NCI-H2029 (cell line): ENCODE results near the gene HES5.

ENCODE experiments used
- DNase-seq: peaks from one replicate; lab custom pipeline; 2025; lab: John Stamatoyannopoulos, UW

HES5 gene

GRCh38 chr1:2514863-2515762 is 14.9 kb downstream of the HES5 start:
- no peak for DNase-seq

- no peak for DNase-seq
Measured at GRCh38 chr1:2513939-2514652, 16.0 kb downstream of the HES5 start.

- DNase-seq: no peak
Measured at GRCh38 chr1:2512862-2513421, 17.1 kb downstream of the HES5 start.

GRCh38 chr1:2510366-2511155 is 19.5 kb downstream of the HES5 start:
- DNase-seq: no peak

GRCh38 chr1:2509589-2509988 is 20.5 kb downstream of the HES5 start:
- no peak for DNase-seq

- no peak for DNase-seq
Measured at GRCh38 chr1:2508751-2509150, 21.3 kb downstream of the HES5 start.

- DNase-seq: no peak
Measured at GRCh38 chr1:2508180-2508579, 21.9 kb downstream of the HES5 start.

- no peak for DNase-seq
Measured at GRCh38 chr1:2507744-2508155, 22.3 kb downstream of the HES5 start.

- no peak for DNase-seq
Measured at GRCh38 chr1:2506901-2507565, 23.0 kb downstream of the HES5 start.

- no peak for DNase-seq
Measured at GRCh38 chr1:2506007-2506860, 23.8 kb downstream of the HES5 start.

GRCh38 chr1:2505461-2505994 is 24.5 kb downstream of the HES5 start:
- no peak for DNase-seq

- DNase-seq: no peak
Measured at GRCh38 chr1:2504949-2505272, 25.2 kb downstream of the HES5 start.

GRCh38 chr1:2504225-2504948 is 25.7 kb downstream of the HES5 start:
- DNase-seq: no peak

- DNase-seq: no peak
Measured at GRCh38 chr1:2503554-2504224, 26.4 kb downstream of the HES5 start.

- no peak for DNase-seq
Measured at GRCh38 chr1:2502661-2503553, 27.2 kb downstream of the HES5 start.

- DNase-seq: no peak
Measured at GRCh38 chr1:2502210-2502609, 27.9 kb downstream of the HES5 start.

GRCh38 chr1:2501820-2502119 is 28.3 kb downstream of the HES5 start:
- no peak for DNase-seq

GRCh38 chr1:2501041-2501819 is 28.8 kb downstream of the HES5 start:
- no peak for DNase-seq
